Kasumi-1 (cell line): ENCODE results near the gene TPSG1.
"Not testable (repeated sequence)": the region's sequence is repeated elsewhere in the genome, so short reads cannot be mapped to it uniquely, and the experiment has no call there.

Experiments used
- DNase-seq, 2 experiments: peaks; one replicate each; lab custom pipeline; 2025; lab: John Stamatoyannopoulos, UW

TPSG1 gene

GRCh38 chr16:1195393-1195666 is 29.7 kb downstream of the TPSG1 start:
- DNase-seq = no peak

GRCh38 chr16:1194665-1195392 is 30.2 kb downstream of the TPSG1 start:
- DNase-seq = no peak

GRCh38 chr16:1193825-1194581 is 31.1 kb downstream of the TPSG1 start:
- no peak for DNase-seq

- no peak for DNase-seq
These were observed 31.8 kb downstream of the TPSG1 start for GRCh38 chr16:1193143-1193824.

- no peak for DNase-seq
These were observed 32.5 kb downstream of the TPSG1 start for GRCh38 chr16:1192384-1193073.

GRCh38 chr16:1190789-1191188 is 34.3 kb downstream of the TPSG1 start:
- DNase-seq = not testable (repeated sequence)

- no peak for DNase-seq
These were observed 35.6 kb downstream of the TPSG1 start for GRCh38 chr16:1189455-1189854.

GRCh38 chr16:1188432-1189189 is 36.5 kb downstream of the TPSG1 start:
- DNase-seq = peak in 1 of 2 experiments; percentile 4

GRCh38 chr16:1185460-1186207 is 39.4 kb downstream of the TPSG1 start:
- not testable (repeated sequence) for DNase-seq

GRCh38 chr16:1184980-1185379 is 40.1 kb downstream of the TPSG1 start:
- no peak for DNase-seq

- no peak for DNase-seq
These were observed 40.8 kb downstream of the TPSG1 start for GRCh38 chr16:1184156-1184868.

- no peak for DNase-seq
These were observed 41.8 kb downstream of the TPSG1 start for GRCh38 chr16:1182950-1183907.

GRCh38 chr16:1182316-1182671 is 42.8 kb downstream of the TPSG1 start:
- DNase-seq = no peak

- no peak for DNase-seq
These were observed 43.4 kb downstream of the TPSG1 start for GRCh38 chr16:1181404-1182315.

- no peak for DNase-seq
These were observed 44.3 kb downstream of the TPSG1 start for GRCh38 chr16:1180549-1181403.

GRCh38 chr16:1178295-1178910 is 46.7 kb downstream of the TPSG1 start:
- DNase-seq = no peak

GRCh38 chr16:1177750-1178149 is 47.3 kb downstream of the TPSG1 start:
- no peak for DNase-seq
